HepG2 (cell line): Measurements from ENCODE around the gene TBXAS1. TPM values are rescaled to one million over a fixed set of nuclear protein-coding genes. Genes with fewer than 3 reads are reported as not detected.
A peak's percentile ranks its signal among the peaks of the same experiment; 100 is the strongest.

Source experiments
- DMTF1 ChIP-seq: sonication (generic); formaldehyde crosslinking; IDR thresholded peaks from 2 replicates; pipeline ENCODE4 v1.4.0; 2020; ENCODE audit warnings: mild to moderate bottlenecking, missing genetic modification reagents
- HDAC1 ChIP-seq: sonication (generic); formaldehyde crosslinking; IDR thresholded peaks from 2 replicates; pipeline ENCODE4 v1.5.1; 2020; ENCODE audit warnings: mild to moderate bottlenecking, missing genetic modification reagents
- RCOR2 ChIP-seq: IDR thresholded peaks from 2 replicates; pipeline ENCODE4 v1.6.1; 2016; ENCODE audit warnings: missing biosample characterization, missing genetic modification reagents
- TFDP1 ChIP-seq: IDR thresholded peaks from 2 replicates; pipeline ENCODE4 v1.6.1; 2016; ENCODE audit warnings: missing compliant biosample characterization, missing genetic modification reagents, borderline replicate concordance
- ZMYM3 ChIP-seq: sonication (generic); formaldehyde crosslinking; IDR thresholded peaks from 2 replicates; pipeline ENCODE4 v1.5.1; 2020; ENCODE audit warnings: mild to moderate bottlenecking, missing genetic modification reagents
- ZNF329 ChIP-seq: sonication (generic); formaldehyde crosslinking; IDR thresholded peaks from 2 replicates; pipeline ENCODE4 v1.9.0; 2021; ENCODE audit warnings: low read depth, mild to moderate bottlenecking, missing genetic modification reagents
- ZNF562 ChIP-seq: sonication (generic); formaldehyde crosslinking; IDR thresholded peaks from 2 replicates; pipeline ENCODE4 v1.8.0; 2022; ENCODE audit warnings: missing genetic modification reagents, borderline replicate concordance
- ZNF619 ChIP-seq: sonication (generic); formaldehyde crosslinking; IDR thresholded peaks from 2 replicates; pipeline ENCODE4 v1.4.0; 2020; ENCODE audit warnings: mild to moderate bottlenecking, missing genetic modification reagents
- ZNF816 ChIP-seq: sonication (generic); formaldehyde crosslinking; IDR thresholded peaks from 2 replicates; pipeline ENCODE4 v1.8.0; 2022; ENCODE audit warnings: missing genetic modification reagents, mild to moderate bottlenecking, borderline replicate concordance
- ZSCAN31 ChIP-seq: sonication (generic); formaldehyde crosslinking; IDR thresholded peaks from 2 replicates; pipeline ENCODE4 v1.5.0; 2020; ENCODE audit warnings: low read depth, mild to moderate bottlenecking, missing genetic modification reagents
- polyA plus RNA-seq, 8 experiments: library from polyadenylated mRNA; depleted of rRNA in 3 of 8; stranded (reverse) in 7 of 8; unstranded in 1 of 8; fragments of >200 nt; fragmentation: Illumina TruSeq in 4 of 8; extraction: Trizol in 4 of 8; gene quantifications; 2 replicates each; pipeline versions ENCODE4 v1.2.1 to v1.2.3, GENCODE V29; 2011 to 2016; ENCODE audit warnings: low read depth in 4 of 8, missing spikeins in 1 of 8, mixed read lengths in 1 of 8; ENCODE audit not compliant: insufficient read depth in 1 of 8
- total RNA-seq, 5 experiments: library from RNA; depleted of rRNA; stranded (reverse); fragments of >200 nt; fragmentation: Illumina TruSeq; extraction: Trizol; gene quantifications; 2 replicates each; pipeline ENCODE4 v1.2.3, GENCODE V29; 2016; ENCODE audit warnings: low read depth in 1 of 5
- TF ChIP-seq, protein P1 (sequence below): sonication (generic); formaldehyde crosslinking; IDR thresholded peaks from 2 replicates; pipeline ENCODE4 v1.4.0; 2020; ENCODE audit warnings: missing genetic modification reagents
- TF ChIP-seq, protein P2 (sequence below): IDR thresholded peaks from 2 replicates; pipeline ENCODE4 v1.6.1; 2012; ENCODE audit warnings: low read length, improper control_type of control experiment
- TF ChIP-seq, protein P3 (sequence below): sonication (generic); formaldehyde crosslinking; IDR thresholded peaks from 2 replicates; pipeline ENCODE4 v1.8.1; 2022; ENCODE audit warnings: mild to moderate bottlenecking, missing genetic modification reagents

The TBXAS1 gene
- total and polyA plus RNA-seq, 2 of the 13 experiments (the other 11 are each of a cell fraction or from before 2014, with no cell fraction given), result 4.0 to 4.9 TPM

GRCh38 chr7:140062528-140063299, 233.7 kb downstream of the TBXAS1 start, which contains the start of gene PARP12 (continued):
- TF ChIP-seq DMTF1 (CRISPR knock-in tag) (no peak), ZNF619 (CRISPR knock-in tag) (no peak), TFDP1 (CRISPR knock-in tag) (peak; percentile 46; the same call in 1 of the 2 replicates), ZNF329 (CRISPR knock-in tag) (0 out of 2 replicates have a peak, but pooled peaks have one; percentile 31), HDAC1 (CRISPR knock-in tag) (peak; percentile 86), ZSCAN31 (CRISPR knock-in tag) (no peak), RCOR2 (CRISPR knock-in tag) (no peak), ZNF816 (CRISPR knock-in tag) (peak; percentile 77; the same call in 1 of the 2 replicates), ZMYM3 (no peak; the same call in 1 of the 2 replicates), ZNF562 (CRISPR knock-in tag) (no peak)
- TF ChIP-seq, protein P1, sequence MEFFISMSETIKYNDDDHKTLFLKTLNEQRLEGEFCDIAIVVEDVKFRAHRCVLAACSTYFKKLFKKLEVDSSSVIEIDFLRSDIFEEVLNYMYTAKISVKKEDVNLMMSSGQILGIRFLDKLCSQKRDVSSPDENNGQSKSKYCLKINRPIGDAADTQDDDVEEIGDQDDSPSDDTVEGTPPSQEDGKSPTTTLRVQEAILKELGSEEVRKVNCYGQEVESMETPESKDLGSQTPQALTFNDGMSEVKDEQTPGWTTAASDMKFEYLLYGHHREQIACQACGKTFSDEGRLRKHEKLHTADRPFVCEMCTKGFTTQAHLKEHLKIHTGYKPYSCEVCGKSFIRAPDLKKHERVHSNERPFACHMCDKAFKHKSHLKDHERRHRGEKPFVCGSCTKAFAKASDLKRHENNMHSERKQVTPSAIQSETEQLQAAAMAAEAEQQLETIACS (CRISPR knock-in tag), result peak; percentile 36; the same call in 1 of the 2 replicates
- TF ChIP-seq, protein P2, sequence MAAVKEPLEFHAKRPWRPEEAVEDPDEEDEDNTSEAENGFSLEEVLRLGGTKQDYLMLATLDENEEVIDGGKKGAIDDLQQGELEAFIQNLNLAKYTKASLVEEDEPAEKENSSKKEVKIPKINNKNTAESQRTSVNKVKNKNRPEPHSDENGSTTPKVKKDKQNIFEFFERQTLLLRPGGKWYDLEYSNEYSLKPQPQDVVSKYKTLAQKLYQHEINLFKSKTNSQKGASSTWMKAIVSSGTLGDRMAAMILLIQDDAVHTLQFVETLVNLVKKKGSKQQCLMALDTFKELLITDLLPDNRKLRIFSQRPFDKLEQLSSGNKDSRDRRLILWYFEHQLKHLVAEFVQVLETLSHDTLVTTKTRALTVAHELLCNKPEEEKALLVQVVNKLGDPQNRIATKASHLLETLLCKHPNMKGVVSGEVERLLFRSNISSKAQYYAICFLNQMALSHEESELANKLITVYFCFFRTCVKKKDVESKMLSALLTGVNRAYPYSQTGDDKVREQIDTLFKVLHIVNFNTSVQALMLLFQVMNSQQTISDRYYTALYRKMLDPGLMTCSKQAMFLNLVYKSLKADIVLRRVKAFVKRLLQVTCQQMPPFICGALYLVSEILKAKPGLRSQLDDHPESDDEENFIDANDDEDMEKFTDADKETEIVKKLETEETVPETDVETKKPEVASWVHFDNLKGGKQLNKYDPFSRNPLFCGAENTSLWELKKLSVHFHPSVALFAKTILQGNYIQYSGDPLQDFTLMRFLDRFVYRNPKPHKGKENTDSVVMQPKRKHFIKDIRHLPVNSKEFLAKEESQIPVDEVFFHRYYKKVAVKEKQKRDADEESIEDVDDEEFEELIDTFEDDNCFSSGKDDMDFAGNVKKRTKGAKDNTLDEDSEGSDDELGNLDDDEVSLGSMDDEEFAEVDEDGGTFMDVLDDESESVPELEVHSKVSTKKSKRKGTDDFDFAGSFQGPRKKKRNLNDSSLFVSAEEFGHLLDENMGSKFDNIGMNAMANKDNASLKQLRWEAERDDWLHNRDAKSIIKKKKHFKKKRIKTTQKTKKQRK, result no peak
- TF ChIP-seq, protein P3, sequence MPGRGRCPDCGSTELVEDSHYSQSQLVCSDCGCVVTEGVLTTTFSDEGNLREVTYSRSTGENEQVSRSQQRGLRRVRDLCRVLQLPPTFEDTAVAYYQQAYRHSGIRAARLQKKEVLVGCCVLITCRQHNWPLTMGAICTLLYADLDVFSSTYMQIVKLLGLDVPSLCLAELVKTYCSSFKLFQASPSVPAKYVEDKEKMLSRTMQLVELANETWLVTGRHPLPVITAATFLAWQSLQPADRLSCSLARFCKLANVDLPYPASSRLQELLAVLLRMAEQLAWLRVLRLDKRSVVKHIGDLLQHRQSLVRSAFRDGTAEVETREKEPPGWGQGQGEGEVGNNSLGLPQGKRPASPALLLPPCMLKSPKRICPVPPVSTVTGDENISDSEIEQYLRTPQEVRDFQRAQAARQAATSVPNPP (CRISPR knock-in tag), result no peak
